ENCODE data around the gene FAM47E.

FAM47E gene, protein sequence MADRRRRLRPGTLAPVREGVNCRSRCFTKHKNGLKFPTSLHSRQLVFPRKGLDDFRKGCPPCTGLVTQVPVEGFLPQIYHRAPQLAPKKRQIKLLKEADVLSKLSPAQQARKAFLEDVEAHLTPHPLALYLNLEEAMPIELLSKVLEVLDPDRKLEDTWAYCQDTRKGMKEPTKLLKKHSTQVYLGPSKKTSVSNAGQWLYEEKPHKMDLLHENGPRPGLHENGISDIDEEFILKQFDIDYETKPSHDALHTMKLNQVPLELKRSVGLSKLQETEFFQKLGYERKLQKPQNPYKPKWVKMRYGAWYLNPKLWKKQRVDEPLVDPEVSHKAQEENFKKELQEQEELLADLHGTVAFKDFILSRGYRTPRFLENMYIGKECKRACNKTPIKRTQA

GRCh38 chr4:76251441-76252270, at the start of gene FAM47E:
Gene FAM47E, plus strand, starts transcription at chr4:76251721. Its CDS starts 26 bp downstream, at chr4:76251747.
- no peak for DNase-seq (ENCODE audit: low read depth, low spot score)

DNA sequence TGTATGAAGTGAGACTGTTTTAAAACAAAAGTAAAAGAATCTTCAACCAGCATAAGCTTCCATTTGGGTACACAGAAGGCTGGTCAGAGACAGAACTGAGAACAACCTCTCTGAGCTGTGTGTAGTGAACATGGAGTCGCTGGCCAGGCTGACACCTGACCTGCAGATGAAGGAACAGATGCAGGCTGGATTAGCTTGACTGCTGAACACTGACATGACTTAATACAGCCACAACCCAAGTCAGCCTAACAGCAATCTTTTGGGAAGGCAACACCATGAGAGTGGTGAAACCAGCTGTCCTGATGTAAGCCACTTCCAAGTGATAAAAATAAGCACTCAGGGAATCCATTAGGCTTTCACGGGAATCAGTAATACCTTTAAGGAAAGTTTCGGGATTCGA, 48.0 kb upstream of the FAM47E start:
- DNase-seq (ENCODE audit: low read depth, low spot score): no peak

DNA sequence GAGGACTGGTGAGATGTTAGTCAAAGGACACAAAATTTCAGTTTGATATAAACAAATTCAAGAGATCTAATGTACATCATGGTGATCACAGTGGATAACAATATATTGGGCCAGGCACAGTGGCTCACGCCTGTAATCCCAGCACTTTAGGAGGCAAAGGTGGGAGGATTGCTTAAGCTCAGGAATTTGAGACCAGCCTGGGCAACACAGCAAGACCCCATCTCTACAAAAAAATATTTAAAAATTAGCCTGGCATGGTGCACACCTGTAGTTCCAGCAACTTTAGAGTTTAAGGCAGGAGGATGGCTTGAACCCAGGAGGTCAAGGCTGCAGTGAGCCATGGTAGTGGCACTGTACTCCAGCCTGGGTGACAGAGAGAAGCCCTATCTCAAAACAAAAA, 46.6 kb upstream of the FAM47E start:
- no peak for DNase-seq (ENCODE audit: low read depth, low spot score)

GRCh38 chr4:76205476-76205875, 46.0 kb upstream of the FAM47E start:
- no peak for DNase-seq (ENCODE audit: low read depth, low spot score)

- no peak for DNase-seq (ENCODE audit: low read depth, low spot score)
These were observed 45.1 kb upstream of the FAM47E start for GRCh38 chr4:76206222-76206942.

DNA sequence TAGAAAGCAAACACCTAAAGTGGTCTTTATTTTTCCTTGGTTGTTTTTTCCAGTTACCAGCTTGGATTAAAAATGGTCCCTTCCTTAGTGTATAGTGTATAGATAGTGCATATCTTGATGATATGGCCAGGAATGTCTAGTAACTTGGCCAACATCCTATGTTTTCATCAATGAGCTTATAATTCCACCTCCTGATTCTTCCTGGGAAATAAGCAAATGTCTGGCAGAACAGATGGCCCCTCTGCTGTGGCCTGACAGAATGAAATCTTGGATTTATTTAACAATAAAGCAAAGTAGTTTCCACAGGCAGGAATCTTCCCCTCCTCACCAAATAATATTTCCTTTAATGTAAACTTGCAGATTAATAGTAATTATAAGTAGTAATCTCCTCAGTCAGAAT, 44.0 kb upstream of the FAM47E start:
- no peak for DNase-seq (ENCODE audit: low read depth, low spot score)

DNA sequence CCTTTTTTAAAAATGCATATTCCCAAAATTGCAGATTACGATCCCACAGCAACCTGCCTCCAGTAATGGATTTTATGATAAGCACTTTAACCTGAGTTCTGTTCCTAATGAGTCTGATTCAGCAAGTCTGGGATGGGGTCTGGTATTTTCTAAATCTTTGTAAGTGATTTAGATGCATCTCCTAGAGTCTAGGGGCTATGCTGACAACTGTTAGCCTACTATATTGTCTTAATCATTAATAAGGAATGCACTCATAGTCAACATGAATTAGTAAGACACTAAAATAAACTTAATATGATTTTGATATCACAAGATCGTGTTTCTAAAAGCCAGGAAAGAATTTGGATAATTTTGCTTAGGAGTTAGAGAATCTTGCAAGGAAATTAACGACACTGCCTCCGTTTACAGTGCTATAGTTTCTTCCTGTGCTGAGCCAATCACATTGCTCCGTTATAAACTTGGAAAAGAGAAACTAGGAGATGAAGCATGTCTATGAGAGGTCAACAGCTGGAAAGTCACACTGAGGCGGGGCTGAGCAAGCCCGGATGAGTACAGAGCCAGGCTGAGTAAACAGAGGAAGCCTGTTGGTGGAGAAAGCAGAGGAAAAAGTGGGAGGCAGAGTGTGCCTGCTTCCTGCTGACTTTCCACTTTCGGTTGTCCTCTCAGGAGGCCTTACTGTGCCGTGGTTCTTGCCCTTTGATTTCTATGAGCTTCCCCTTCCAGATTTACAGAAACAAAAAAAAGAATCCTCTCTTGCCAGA, 43.3 kb upstream of the FAM47E start:
- DNase-seq (ENCODE audit: low read depth, low spot score): no peak

DNA sequence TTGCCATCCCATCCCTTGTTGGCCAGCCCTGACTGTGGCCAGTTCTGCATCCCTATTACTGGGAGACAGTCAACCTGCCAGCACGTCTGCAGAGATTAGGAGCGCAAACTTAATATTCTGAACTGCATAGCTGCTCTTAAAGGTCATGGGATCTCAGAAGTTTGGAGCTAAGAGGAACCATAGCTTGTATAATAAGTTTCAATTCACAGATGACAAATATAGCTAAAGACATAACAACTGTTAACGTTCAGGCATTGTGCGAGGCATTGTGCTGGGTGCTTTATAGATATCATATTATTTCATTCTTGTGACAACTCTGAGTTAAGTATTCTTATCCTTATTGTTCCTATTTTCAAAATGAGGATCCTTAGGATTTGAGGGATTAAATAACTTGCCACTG, 41.6 kb upstream of the FAM47E start:
- no peak for DNase-seq (ENCODE audit: low read depth, low spot score)

DNA sequence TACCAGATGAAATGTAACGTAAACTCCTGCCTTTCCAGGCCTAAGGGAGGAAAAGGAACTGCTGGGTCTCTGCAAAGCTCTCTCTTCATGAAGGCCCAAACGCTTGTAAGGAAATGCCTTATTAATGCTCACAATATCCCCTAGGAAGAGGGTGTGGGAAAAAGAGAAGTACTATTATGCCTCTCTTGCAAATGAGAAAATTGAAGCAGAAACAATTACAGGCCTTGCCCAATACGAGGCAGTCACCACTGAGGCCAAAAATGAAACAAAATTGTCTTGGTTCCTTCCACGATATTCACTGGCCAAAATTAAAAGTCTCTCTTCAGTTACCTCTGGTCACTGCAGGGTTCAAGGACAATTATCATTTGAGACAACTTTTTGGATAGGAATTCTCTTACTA, 41.1 kb upstream of the FAM47E start:
- no peak for DNase-seq (ENCODE audit: low read depth, low spot score)

DNA sequence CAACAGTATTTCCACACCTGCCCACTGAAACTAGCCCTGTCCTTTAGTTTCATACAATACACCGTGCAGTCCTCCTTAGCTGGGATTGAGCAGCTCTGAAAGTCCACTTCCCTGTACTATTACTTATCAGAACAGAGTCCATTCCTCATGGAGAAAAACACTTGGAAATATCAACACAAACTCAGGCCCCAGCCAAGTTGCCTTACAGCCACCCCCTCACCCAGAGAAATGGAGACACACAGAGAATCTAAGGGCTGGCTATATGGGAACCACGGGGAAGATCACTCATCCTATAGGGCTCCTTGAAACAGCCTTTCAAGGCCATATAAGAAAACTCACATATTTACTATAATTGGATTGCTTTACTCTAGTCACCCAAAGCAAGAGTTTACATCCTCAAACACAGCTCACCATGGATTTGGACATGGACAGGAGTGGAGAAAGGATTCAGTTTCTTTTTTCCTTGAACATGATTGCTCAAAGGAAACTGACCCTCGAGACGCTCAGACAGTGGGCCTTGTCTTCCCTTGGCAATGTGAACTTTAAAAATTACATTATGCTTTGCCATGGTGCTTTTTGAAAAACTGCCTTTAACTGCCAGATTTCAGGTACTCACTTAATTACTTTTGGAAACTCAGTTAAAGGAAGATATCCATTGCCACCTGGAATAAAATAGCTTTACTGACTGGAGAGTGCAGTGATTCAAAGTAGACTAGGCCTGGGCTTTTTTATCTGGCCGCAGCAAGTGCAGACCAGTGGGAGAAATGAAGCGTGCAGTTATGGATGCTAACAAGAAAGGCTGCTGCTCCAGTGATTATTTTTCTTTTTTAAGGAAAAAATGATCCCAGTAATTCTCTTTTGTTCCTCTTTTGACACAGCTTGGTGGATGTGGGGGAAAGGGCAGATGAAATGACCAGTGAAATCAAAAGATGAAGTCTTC, 39.5 kb upstream of the FAM47E start:
- no peak for DNase-seq (ENCODE audit: low read depth, low spot score)

GRCh38 chr4:76212851-76213414, 38.6 kb upstream of the FAM47E start:
- no peak for DNase-seq (ENCODE audit: low read depth, low spot score)

GRCh38 chr4:76213415-76214176, 37.9 kb upstream of the FAM47E start, which contains the start of gene SCARB2:
Gene SCARB2, minus strand, starts transcription at chr4:76213824. Its CDS starts 281 bp downstream, at chr4:76213543.
- DNase-seq (ENCODE audit: low read depth, low spot score): peak; percentile 7

DNA sequence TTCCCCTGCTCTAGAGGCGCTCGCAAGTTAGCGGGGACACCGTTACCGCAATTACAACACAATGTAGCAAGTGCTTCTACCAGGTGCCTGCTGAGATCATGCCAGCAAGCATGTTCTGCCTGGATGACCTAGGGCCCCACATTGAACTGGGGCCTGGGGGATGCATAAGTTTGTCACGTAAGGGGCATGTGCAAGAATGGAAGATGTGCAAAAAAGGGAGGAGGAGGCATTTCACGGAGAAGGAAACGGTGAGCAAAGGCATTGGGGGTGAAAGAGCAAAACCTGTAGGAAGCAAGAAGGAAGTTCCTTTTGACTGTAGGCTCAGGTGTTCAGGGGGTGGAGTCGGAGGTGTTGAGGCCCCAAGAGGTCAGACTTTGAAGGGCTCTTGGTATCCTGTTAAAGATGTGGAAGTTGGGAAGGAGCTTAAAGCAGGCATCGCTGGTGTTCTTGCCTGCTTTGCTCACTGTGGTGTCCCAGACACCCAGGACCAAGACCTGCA, 37.3 kb upstream of the FAM47E start:
- no peak for DNase-seq (ENCODE audit: low read depth, low spot score)

GRCh38 chr4:76215077-76215476, 36.4 kb upstream of the FAM47E start:
- no peak for DNase-seq (ENCODE audit: low read depth, low spot score)

- DNase-seq (ENCODE audit: low read depth, low spot score): no peak
These were observed 35.0 kb upstream of the FAM47E start for GRCh38 chr4:76216524-76216923.

DNA sequence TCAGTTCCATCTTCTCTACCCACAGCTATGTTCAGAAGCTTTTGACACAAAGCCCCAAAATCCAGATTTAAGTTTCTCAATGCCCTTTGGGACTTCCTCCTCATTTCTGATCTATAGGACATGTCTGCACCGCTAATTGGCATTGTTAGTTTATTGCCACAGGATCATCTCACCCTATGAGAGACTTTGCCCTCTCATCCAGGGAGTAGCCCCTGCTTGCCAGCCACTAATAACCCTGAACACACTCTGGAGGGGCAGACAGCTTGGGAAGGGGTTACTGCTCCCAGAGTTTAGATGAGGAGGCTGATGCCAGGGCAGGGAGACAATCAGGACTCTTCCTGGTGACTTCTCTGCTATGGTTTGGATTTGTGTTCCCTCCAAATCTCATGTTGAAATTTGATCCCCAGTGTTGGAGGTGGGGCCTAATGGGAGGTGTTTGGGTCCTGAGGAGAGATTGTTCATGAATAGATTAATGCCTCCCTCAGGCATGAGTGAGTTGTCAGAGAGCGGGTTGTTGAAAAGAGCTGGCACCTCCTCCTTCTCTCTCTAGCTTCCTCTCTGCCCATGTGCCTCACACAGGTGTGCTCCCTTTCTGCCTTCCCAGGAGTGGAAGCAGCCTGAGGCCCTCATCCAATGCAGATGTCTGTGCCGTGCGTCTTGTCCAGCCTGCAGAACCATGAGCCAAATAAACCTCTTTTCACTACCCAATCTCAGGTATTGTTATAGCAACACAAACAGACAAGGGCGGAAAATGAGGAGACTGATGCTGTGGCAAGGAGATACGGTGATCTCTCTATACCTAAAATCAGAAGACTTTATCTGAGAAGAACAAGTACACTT, 34.3 kb upstream of the FAM47E start:
- DNase-seq (ENCODE audit: low read depth, low spot score): no peak

DNA sequence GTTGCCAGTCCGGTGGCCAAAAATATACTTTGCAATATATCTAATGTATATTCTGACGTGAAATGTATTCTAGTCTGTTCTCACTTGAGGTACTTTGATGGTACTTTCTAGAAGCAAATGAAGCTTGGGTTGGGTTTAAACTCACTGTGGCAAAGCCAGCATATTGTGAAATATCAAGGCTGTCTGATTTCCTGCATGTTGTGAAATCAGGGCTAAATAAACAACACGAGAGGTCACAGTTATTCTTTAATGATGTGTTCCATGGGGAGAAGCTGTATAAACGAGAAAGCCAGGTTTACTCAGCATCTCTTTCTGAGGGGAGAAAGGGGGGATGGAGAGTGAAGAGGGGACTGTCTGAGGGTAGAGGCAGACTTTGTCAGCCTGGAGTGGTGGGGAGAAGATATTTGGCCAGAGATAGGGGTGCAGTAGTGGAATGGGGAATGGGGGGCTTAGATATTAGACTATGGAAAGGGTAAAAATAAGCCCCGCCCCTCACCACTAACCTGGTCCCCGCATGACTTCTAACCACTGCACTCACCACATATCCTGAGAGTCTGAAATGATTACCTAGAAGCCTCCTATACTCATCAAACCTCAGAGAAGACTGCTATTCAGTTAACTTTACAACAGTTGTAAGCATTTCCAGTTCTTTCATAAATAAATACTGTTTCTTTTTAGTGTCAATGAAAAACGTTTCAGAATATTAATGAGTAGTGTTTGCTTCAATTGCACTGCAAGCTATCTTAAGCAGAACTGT, 32.0 kb upstream of the FAM47E start:
- no peak for DNase-seq (ENCODE audit: low read depth, low spot score)

All from activated naive CD8-positive, alpha-beta T cell treated with anti-CD3 and anti-CD28 coated beads, Interleukin-2, amount 50 U/mL, for 16 hours (primary cell).